HEK293 (cell line): ENCODE results near the gene RNASE4.

Source experiments
- CTCF ChIA-PET: fragments of 350-600 bp; formaldehyde crosslinking; extraction: SDS; loops from one replicate; lab custom pipeline; 2021; ENCODE audit warnings: antibody characterized with exemption; lab: Yijun Ruan, JAX
- POLR2A ChIA-PET: fragments of 300-600 bp; formaldehyde crosslinking; extraction: SDS; loops from one replicate; lab custom pipeline; 2020; ENCODE audit warnings: antibody characterized with exemption, inconsistent platforms; lab: Yijun Ruan, JAX
- H3K27ac ChIP-seq: fragments of 200-500 bp; sonication (Bioruptor generic); 2 replicates; pipeline ENCODE4 v1.5.1; 2014; ENCODE audit warnings: low read depth, low read length, control low read depth, inconsistent platforms; ENCODE audit errors: extremely low read depth
- H3K36me3 ChIP-seq, 2 experiments: fragments of 200-500 bp in 1 of 2; sonication (Bioruptor generic) in 1 of 2; 1 replicate in 1 of 2; 2 replicates in 1 of 2; pipeline ENCODE4 v1.5.1; 2014 to 2017; ENCODE audit warnings: inconsistent platforms in 2 of 2, low read length in 2 of 2; ENCODE audit not compliant: control insufficient read depth in 2 of 2, insufficient read depth in 1 of 2
- H3K4me1 ChIP-seq: fragments of 200-500 bp; sonication (Bioruptor generic); 2 replicates; pipeline ENCODE4 v1.5.1; 2014; ENCODE audit warnings: mild to moderate bottlenecking, low read length, inconsistent platforms; ENCODE audit not compliant: control insufficient read depth, insufficient read depth
- H3K4me3 ChIP-seq: 2 replicates; pipeline ENCODE4 v1.5.1; 2011; ENCODE audit warnings: low read depth, mild to moderate bottlenecking, control low read depth, low read length, moderate library complexity
- H3K9me3 ChIP-seq: fragments of 200-500 bp; sonication (Bioruptor generic); 2 replicates; pipeline ENCODE4 v1.5.1; 2014; ENCODE audit warnings: low read depth, low read length, inconsistent platforms; ENCODE audit not compliant: control insufficient read depth, insufficient read depth
- GFI1B ChIP-seq: fragments of 450-650 bp; formaldehyde crosslinking; IDR thresholded peaks from 2 replicates; pipeline ENCODE4 v1.5.1; 2016; ENCODE audit warnings: missing biosample characterization, missing genetic modification characterization
- GLIS1 ChIP-seq: fragments of 450-650 bp; formaldehyde crosslinking; IDR thresholded peaks from 2 replicates; pipeline ENCODE4 v1.5.1; 2016; ENCODE audit warnings: missing biosample characterization, missing genetic modification characterization
- HOXC10 ChIP-seq: sonication (generic); formaldehyde crosslinking; IDR thresholded peaks from 2 replicates; pipeline ENCODE4 v1.8.1; 2023; ENCODE audit warnings: mild to moderate bottlenecking, missing genetic modification reagents
- HOXD13 ChIP-seq: sonication (generic); formaldehyde crosslinking; IDR thresholded peaks from 2 replicates; pipeline ENCODE4 v1.8.0; 2022; ENCODE audit warnings: missing genetic modification reagents, borderline replicate concordance
- KLF1 ChIP-seq: fragments of 450-650 bp; formaldehyde crosslinking; IDR thresholded peaks from 2 replicates; pipeline ENCODE4 v1.5.1; 2016; ENCODE audit warnings: missing biosample characterization, missing genetic modification characterization
- OSR2 ChIP-seq: fragments of 450-650 bp; formaldehyde crosslinking; IDR thresholded peaks from 2 replicates; pipeline ENCODE4 v1.5.1; 2016; ENCODE audit warnings: missing biosample characterization, missing genetic modification characterization
- PRDM10 ChIP-seq: fragments of 450-650 bp; formaldehyde crosslinking; IDR thresholded peaks from 2 replicates; pipeline ENCODE4 v1.5.1; 2016; ENCODE audit warnings: missing biosample characterization, missing genetic modification characterization
- RBAK ChIP-seq: fragments of 450-650 bp; formaldehyde crosslinking; IDR thresholded peaks from 2 replicates; pipeline ENCODE4 v1.5.1; 2016; ENCODE audit warnings: missing biosample characterization, missing genetic modification characterization
- TSHZ1 ChIP-seq: fragments of 450-650 bp; formaldehyde crosslinking; IDR thresholded peaks from 2 replicates; pipeline ENCODE4 v1.5.1; 2016; ENCODE audit warnings: missing biosample characterization, missing genetic modification characterization, borderline replicate concordance
- ZEB2 ChIP-seq: fragments of 450-650 bp; formaldehyde crosslinking; IDR thresholded peaks from 2 replicates; pipeline ENCODE4 v1.5.1; 2016; ENCODE audit warnings: missing biosample characterization, missing genetic modification characterization
- ZNF19 ChIP-seq: fragments of 450-650 bp; formaldehyde crosslinking; IDR thresholded peaks from 2 replicates; pipeline ENCODE4; 2016; ENCODE audit warnings: missing biosample characterization, missing genetic modification characterization, low read depth
- ZNF324 ChIP-seq: fragments of 450-650 bp; formaldehyde crosslinking; IDR thresholded peaks from 2 replicates; pipeline ENCODE4 v1.5.1; 2016; ENCODE audit warnings: missing biosample characterization, missing genetic modification characterization
- ZNF335 ChIP-seq: fragments of 450-650 bp; formaldehyde crosslinking; conservative IDR thresholded peaks from 2 replicates; pipeline ENCODE4 v1.5.1; 2016; ENCODE audit warnings: missing biosample characterization, missing genetic modification characterization
- ZNF341 ChIP-seq: fragments of 450-650 bp; formaldehyde crosslinking; IDR thresholded peaks from 2 replicates; pipeline ENCODE4; 2016; ENCODE audit warnings: low read depth, missing biosample characterization, missing genetic modification characterization
- ZNF530 ChIP-seq: fragments of 450-650 bp; formaldehyde crosslinking; IDR thresholded peaks from 2 replicates; pipeline ENCODE4 v1.5.1; 2016; ENCODE audit warnings: low read depth, missing biosample characterization, missing genetic modification characterization
- ZNF629 ChIP-seq: fragments of 450-650 bp; formaldehyde crosslinking; IDR thresholded peaks from 2 replicates; pipeline ENCODE4 v1.5.1; 2017; ENCODE audit warnings: missing biosample characterization, missing genetic modification characterization
- ZNF660 ChIP-seq: fragments of 450-650 bp; IDR thresholded peaks from 2 replicates; pipeline ENCODE4 v1.5.1; 2018; ENCODE audit warnings: missing biosample characterization, mild to moderate bottlenecking, missing genetic modification characterization
- ZNF692 ChIP-seq: fragments of 450-650 bp; formaldehyde crosslinking; IDR thresholded peaks from 2 replicates; pipeline ENCODE4 v1.5.1; 2016; ENCODE audit warnings: missing biosample characterization, missing genetic modification characterization
- ZNF701 ChIP-seq: fragments of 450-650 bp; formaldehyde crosslinking; IDR thresholded peaks from 2 replicates; pipeline ENCODE4 v1.5.1; 2016; ENCODE audit warnings: missing biosample characterization, missing genetic modification characterization
- TF ChIP-seq, protein P1 (sequence below): fragments of 450-650 bp; formaldehyde crosslinking; IDR thresholded peaks from 2 replicates; pipeline ENCODE4 v1.5.1; 2016; ENCODE audit warnings: missing biosample characterization, missing genetic modification characterization
- TF ChIP-seq, protein P2 (sequence below): sonication (generic); formaldehyde crosslinking; IDR thresholded peaks from 2 replicates; pipeline ENCODE4 v1.8.1; 2022; ENCODE audit warnings: mild to moderate bottlenecking, moderate library complexity, missing genetic modification reagents
- TF ChIP-seq, protein P3 (sequence below): fragments of 450-650 bp; IDR thresholded peaks from 2 replicates; pipeline ENCODE4 v1.5.1; 2018; ENCODE audit warnings: missing biosample characterization, missing genetic modification characterization

The RNASE4 gene

DNA sequence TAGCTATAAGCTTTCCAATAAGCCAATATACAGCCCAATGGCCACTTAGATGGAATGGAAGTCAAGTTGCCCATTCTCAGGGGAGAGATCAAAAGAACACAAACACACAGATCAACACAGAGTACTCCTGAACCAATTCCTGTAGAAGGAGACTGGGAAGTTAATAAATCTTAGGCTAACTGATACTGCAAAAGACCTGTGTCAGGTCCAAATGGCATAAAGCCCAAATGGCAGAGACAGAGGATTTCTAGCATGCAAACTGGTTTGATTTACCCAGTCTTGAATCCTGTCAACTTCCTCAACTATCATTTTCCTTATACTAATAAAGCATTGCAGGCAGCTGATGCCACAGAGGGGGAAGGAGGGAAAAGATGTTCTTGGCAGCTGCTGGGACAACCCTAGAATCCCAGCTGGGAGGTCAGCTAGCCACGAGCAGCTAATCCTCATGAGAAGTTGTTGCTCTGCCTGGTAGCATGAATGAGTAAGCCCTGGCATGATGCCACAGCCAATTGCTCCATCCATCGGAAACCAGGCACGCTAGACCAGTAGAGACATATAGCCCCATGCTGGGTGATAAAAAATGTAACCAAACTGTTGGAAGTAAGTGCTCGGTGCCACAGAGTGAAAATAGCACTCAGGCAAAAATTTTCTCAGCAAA is 30.4 kb downstream of the RNASE4 start (continued):
- TF ChIP-seq, protein P1, sequence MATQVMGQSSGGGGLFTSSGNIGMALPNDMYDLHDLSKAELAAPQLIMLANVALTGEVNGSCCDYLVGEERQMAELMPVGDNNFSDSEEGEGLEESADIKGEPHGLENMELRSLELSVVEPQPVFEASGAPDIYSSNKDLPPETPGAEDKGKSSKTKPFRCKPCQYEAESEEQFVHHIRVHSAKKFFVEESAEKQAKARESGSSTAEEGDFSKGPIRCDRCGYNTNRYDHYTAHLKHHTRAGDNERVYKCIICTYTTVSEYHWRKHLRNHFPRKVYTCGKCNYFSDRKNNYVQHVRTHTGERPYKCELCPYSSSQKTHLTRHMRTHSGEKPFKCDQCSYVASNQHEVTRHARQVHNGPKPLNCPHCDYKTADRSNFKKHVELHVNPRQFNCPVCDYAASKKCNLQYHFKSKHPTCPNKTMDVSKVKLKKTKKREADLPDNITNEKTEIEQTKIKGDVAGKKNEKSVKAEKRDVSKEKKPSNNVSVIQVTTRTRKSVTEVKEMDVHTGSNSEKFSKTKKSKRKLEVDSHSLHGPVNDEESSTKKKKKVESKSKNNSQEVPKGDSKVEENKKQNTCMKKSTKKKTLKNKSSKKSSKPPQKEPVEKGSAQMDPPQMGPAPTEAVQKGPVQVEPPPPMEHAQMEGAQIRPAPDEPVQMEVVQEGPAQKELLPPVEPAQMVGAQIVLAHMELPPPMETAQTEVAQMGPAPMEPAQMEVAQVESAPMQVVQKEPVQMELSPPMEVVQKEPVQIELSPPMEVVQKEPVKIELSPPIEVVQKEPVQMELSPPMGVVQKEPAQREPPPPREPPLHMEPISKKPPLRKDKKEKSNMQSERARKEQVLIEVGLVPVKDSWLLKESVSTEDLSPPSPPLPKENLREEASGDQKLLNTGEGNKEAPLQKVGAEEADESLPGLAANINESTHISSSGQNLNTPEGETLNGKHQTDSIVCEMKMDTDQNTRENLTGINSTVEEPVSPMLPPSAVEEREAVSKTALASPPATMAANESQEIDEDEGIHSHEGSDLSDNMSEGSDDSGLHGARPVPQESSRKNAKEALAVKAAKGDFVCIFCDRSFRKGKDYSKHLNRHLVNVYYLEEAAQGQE (tag by site-specific recombination) = no peak
- TF ChIP-seq ZNF530 (tag by site-specific recombination) (no peak), GLIS1 (tag by site-specific recombination) (peak; percentile 80), ZNF19 (tag by site-specific recombination) (no peak), ZNF692 (tag by site-specific recombination) (0 out of 2 replicates have a peak, but pooled peaks have one; percentile 53), HOXD13 (no peak), RBAK (tag by site-specific recombination) (peak; percentile 80), OSR2 (tag by site-specific recombination) (peak; percentile 62), ZNF701 (tag by site-specific recombination) (no peak), ZNF629 (tag by site-specific recombination) (peak; percentile 20; the same call in 1 of the 2 replicates), ZNF335 (tag by site-specific recombination) (peak; percentile 61), ZNF660 (tag by site-specific recombination) (peak; percentile 69; the same call in 1 of the 2 replicates), HOXC10 (CRISPR knock-in tag) (no peak), GFI1B (tag by site-specific recombination) (no peak), PRDM10 (tag by site-specific recombination) (peak; percentile 53)

DNA sequence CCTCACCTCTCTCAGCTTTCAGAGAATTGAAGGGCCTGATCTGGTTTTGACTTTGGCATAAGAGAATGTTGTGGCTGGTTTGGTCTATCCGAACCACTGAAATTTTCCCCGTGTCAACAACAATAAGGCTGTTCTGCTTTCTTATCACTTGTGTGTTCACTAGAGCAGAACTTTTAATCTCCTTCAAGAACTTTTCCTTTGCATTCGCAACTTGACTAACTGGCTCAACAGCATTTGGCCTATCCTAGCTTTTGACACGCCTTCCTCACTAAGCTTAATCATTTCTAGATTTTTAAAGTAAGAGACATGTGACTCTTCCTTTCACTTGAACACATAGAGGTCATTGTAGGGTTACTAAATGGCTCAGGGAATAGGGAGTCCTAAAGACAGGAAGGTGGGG is 35.4 kb downstream of the RNASE4 start:
- H3K27ac ChIP-seq = no peak overlapping the region
- POLR2A ChIA-PET = no interaction called here
- no peak overlapping the region for H3K4me3 ChIP-seq
- no peaks in the 10 kb centered on the region for H3K9me3 ChIP-seq
- no peaks in the 10 kb centered on the region for H3K36me3 ChIP-seq
- CTCF ChIA-PET = interaction anchor here (0.7 kb wide), 1 partner anchor 21 kb away, joined by 3 read pairs; no protein-coding TSS in a partner anchor
- no peaks in the 10 kb centered on the region for H3K4me1 ChIP-seq
- TF ChIP-seq, protein P2, sequence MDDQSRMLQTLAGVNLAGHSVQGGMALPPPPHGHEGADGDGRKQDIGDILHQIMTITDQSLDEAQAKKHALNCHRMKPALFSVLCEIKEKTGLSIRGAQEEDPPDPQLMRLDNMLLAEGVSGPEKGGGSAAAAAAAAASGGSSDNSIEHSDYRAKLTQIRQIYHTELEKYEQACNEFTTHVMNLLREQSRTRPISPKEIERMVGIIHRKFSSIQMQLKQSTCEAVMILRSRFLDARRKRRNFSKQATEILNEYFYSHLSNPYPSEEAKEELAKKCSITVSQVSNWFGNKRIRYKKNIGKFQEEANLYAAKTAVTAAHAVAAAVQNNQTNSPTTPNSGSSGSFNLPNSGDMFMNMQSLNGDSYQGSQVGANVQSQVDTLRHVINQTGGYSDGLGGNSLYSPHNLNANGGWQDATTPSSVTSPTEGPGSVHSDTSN (CRISPR knock-in tag) = no peak
- no peak for TF ChIP-seq KLF1
- TF ChIP-seq HOXC10 (CRISPR knock-in tag) = no peak
- TF ChIP-seq ZNF324 = no peak
- no peak for TF ChIP-seq TSHZ1
- TF ChIP-seq ZNF341 (tag by site-specific recombination) = no peak
- TF ChIP-seq, protein P3, sequence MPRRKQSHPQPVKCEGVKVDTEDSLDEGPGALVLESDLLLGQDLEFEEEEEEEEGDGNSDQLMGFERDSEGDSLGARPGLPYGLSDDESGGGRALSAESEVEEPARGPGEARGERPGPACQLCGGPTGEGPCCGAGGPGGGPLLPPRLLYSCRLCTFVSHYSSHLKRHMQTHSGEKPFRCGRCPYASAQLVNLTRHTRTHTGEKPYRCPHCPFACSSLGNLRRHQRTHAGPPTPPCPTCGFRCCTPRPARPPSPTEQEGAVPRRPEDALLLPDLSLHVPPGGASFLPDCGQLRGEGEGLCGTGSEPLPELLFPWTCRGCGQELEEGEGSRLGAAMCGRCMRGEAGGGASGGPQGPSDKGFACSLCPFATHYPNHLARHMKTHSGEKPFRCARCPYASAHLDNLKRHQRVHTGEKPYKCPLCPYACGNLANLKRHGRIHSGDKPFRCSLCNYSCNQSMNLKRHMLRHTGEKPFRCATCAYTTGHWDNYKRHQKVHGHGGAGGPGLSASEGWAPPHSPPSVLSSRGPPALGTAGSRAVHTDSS (tag by site-specific recombination) = no peak
- TF ChIP-seq ZEB2 (tag by site-specific recombination) = no peak
